Measurements from ENCODE around the gene ADAR.
A peak's percentile ranks its signal among the peaks of the same experiment; 100 is the strongest.

The ADAR gene

DNA sequence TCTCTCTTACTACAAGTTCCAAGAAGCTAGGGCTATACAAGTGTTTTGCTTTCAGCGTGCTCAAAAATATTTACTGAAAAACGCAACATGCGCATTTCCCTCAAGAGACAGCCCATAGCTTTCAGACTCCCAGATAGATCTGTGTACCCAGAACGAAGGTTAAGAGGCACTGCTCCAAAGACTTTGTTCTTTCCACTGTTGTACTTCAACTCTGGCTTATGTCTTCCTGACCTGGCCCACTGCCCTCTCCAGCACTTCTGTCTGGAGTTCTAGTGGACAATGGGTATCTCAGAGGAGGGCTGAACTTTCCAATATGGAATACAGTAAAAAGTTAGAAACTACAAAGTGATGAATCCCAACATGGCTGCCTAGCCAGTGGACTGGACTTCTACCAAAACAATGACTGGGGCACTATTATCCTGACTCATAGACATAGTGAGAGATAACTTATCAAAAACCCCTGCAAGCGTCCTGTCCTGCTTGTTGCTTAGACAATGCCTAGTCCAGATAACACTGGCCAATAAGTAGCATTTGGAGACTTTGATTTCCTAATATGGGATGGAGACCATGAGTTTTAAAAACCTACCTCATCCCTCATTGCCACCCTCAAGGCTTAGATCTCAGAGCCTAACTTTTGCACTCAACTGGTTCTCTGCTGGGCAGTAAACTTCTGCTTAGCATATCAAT is 8.8 kb upstream of the ADAR start:
- no peak for DNase-seq

GRCh38 chr1:154615411-154615810 is 7.4 kb upstream of the ADAR start:
- DNase-seq, result no peak

- DNase-seq, result no peak
Measured at GRCh38 chr1:154614901-154615300, 6.9 kb upstream of the ADAR start.

GRCh38 chr1:154614247-154614646 is 6.3 kb upstream of the ADAR start:
- DNase-seq, result no peak

- DNase-seq, result no peak
Measured at GRCh38 chr1:154611150-154611862, 3.3 kb upstream of the ADAR start.

DNA sequence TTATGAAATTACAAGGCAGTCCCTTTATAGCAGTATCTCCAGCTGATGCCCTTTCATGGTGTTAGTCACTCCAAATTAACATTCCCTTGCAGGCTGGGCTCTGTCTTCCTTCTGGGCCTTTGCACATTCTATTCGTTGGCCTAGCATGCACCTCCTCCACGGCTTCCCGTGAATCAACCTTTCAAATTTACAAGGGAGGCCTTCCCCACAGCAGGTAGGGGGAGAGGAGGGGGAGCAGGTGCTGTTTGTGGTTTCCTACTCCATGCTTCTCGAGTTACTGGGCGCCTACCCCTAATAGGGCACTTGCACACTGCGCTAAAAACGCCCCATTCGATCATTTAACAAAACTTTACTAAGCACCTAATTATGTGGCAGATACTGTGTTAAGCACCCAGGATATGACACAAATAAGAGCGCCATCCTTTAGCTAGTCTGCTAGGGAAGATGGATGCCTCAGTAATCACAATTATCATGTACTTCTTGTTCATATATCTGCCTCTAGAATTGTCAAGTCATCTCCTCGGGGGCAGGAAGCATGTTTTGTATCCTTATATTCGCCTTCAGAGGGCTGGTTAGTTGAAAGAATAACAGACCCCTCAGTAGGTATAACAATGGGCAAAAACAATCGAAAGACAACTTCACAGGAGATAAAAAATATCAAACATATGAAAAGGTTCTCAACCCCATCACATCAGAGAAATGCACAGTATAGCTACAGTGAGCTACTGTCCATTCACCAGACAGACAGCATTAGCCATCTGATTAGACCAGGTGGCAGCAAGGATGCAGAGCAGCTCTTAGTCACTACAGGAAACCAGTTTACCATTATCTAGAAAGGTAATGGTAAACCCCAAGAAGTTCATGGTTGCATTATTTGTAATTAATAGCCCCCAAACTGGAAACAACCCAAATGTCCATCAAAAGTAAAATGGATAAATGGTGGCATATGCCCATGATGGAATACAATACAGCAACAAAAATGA is 1.7 kb upstream of the ADAR start:
- DNase-seq, result no peak

DNA sequence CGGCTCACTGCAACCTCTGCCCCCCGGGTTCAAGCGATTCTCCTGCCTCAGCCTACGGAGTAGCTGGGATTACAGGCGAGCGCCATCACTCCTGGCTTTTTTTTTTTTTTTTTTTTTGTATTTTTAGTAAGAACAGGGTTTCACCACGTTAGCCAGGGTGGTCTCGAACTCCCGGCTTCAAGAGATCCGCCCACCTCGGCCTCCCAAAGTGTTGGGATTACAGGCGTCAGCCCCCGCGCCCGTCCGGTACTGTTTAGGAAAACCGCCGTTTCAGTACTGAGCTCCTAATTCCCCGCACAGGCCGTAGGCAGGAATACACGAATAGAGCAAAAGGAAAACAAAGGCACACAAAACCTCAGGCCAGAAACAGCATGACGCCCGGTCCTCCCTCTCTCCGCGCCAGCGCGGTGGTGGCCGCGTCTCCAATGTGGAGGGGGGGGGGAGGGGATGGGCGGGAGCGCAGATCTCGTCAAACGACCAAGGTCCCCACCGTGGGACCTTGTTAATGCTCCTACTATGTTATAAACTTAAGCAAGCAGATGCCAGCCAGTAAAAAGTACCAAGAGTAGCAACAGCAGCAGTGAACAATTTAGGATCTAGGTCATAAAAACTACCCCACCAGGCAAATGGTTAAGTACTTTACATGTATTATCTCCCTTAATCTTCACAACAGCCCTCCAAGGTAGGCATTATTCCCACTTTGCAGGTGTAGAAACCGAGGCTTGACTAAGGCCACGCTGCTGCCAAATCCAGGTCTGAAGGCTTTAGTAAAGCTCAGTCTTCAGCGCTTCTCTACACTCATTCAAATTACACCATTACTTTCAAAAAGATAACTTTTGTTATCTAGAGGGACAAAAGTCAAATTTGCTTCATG is 648 bp upstream of the ADAR start:
- peak; percentile 48 for DNase-seq

DNA sequence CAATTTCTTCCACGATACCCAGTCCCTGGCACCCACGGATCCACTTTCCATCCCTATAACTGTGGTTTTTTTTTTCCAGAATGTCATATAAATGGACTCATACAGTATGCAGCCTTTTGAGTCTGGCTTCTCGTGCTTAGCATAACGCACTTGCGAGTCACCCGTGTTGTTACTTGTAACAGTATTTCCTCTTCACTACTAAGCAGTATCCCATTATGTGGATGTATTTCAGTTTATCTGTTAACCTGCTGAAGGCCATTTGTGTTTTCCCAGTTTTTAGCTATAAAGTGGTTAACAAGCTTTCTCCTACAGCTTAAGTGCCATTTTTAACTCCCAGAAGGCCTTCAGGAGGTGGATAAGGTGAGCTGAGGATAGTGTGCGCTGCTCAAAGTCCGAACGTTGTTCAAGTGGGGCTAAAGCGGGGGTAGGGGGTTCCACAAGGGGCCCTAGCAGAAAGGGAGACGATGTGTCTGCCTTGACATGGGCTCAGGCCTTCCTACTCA is 829 bp downstream of the ADAR start:
- peak; percentile 45 for DNase-seq

DNA sequence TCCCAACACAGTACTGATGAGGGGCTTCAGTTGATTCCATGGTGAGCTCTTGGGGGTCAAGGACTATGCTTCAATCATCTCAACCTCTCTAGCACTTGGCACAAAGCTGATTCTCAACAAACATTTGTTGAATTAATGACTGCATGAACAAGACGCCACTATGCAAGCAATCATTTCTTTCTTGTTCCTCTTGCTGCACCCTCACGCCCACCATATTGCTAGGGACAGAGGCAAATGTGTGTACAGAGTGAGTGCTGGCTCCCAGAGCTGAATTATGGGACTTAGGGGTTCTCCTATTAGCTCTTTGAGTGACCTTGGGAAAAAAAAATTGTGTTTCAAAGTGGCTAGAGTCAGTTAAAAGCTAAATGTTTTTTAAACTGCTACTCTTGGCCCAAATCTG is 2.5 kb downstream of the ADAR start:
- no peak for DNase-seq

GRCh38 chr1:154603317-154603716 is 4.7 kb downstream of the ADAR start:
- DNase-seq, result no peak

- no peak for DNase-seq
Measured at GRCh38 chr1:154599658-154600057, 8.3 kb downstream of the ADAR start.

GRCh38 chr1:154598871-154599635 is 8.9 kb downstream of the ADAR start:
- DNase-seq, result no peak

DNA sequence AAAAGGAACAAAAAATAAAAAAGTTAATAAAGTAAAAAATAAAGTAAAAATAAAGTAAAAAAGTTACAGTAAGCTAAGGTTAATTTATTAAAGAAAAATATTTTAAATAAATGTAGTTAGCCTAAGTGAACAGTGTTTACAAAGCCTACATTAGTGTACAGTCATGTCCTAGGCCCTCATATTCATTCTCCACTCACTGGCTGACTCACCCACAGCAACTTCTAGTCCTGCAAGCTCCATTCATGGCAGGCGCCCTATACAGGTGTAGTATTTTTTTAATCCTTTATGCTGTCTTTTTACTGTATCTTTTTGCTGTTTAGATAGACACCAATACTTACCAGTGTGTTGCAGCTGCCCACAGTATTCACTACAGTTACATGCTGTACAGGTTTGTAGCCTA is 12.4 kb downstream of the ADAR start:
- peak; percentile 64 for DNase-seq

DNA sequence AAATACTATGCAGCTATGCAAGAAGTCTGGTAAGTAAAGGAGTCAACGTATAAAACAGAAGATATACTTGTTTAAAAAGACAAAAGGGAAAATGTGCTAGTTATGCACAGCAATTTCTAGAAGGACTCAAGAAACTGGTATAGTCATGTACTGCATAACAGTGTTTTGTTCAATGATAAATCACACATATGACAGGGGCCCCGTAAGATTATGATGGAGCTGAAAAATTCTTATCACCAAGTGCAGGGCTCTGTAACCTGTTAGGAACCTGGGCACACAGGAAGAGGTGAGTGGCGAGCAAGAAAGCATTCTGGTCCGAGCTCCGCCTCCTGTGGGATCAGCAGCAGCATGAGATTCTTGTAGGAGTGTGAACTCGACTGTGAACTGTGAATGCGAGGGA is 13.2 kb downstream of the ADAR start:
- DNase-seq, result no peak

GRCh38 chr1:154593390-154593789 is 14.6 kb downstream of the ADAR start:
- no peak for DNase-seq

GRCh38 chr1:154591206-154591605 is 16.8 kb downstream of the ADAR start:
- DNase-seq, result no peak

- peak; percentile 39 for DNase-seq
Measured at GRCh38 chr1:154590756-154591155, 17.2 kb downstream of the ADAR start.

- no peak for DNase-seq
Measured at GRCh38 chr1:154589780-154590179, 18.2 kb downstream of the ADAR start.

DNA sequence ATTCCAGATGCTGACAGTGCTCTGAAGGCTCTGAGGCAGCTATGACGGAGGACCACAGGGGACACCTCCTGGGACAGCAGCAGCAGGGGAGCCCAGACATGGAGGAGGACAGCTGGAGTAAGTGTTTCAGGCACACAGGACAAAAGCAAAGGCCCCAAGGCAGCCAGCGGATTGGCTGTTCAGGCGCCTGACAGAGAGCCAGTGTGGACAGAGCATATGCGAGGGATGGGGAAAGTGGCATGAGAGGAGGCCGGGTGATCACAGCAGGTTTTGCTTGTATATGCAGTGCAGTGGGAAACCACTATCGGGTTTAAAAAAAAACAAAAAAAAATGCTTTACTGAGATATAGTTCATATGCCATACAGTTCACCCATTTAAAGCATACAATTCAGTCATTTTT is 21.3 kb downstream of the ADAR start:
- DNase-seq, result no peak

DNA sequence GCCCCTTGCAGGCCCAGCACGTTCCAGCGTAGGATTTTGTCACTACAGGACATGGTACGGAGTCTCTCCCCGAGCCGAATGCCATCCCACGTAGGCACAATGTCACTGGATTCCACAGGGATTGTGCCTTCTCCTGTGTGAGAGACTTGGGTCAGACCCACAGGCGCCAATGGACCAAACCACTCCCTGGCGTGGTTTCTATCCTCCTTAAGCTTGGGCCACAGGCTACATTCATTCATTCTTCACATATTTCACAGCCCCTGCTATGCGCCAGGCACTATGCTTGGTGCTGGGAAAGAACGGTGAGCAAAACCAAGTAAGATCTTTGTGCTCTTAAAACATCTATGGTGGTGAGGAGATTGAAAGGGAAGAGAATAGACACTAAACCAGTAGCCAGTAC is 21.8 kb downstream of the ADAR start:
- DNase-seq, result no peak

- no peak for DNase-seq
Measured at GRCh38 chr1:154584267-154584994, 23.6 kb downstream of the ADAR start.

Measured in HCEC 1CT (cell line).